Heart left ventricle (tissue), 13 donors: Measurements from ENCODE around the gene GPR137.

Experiments used
- POLR2A ChIP-seq, 2 donors: fragments of 450-650 bp; IDR thresholded peaks; one replicate each; pipeline ENCODE4 v1.6.1; 2017; ENCODE audit warnings: antibody characterized with exemption in 2 of 2, mild to moderate bottlenecking in 2 of 2, moderate library complexity in 2 of 2
- TF ChIP-seq, protein P1 (sequence below), 12 donors: fragments of 200-600 bp; sonication (generic) in 4 of 12; IDR thresholded peaks; one replicate each; pipeline versions ENCODE4 v1.5.0 to v1.8.0; 2018 to 2022; ENCODE audit warnings: antibody characterized with exemption in 12 of 12, mild to moderate bottlenecking in 5 of 12
- donor health status: ischemic (EF 13 %, LVEDD 7.1; RV severe dilation, severe dysfunction).
- donor health status: DM: no; HTN: yes; CAD: no.
- donor health status: DM: no; HTN: no; CAD: no.
- donor health status: ischemic (EF 25% LVEDD 6.9; RV normal size, moderate dysfunction).
- donor health status: ischemic (EF 25% LVEDD 5.7; RV mildly dilated, moderate dysfunction).
- donor health status: ischemic (EF 35%, LVEDD 5.7; RV mildly dilated, moderate dysfunction).
- donor health status: nonischemic (EF 11% LVEDD 7.7; RV severe dilation, severe dysfunction).
- donor health status: DM: yes; HTN: yes; CAD: no.
- donor health status: PGD.
- donor health status: ischemic (EF 29% LVEDD 5.4; RV normal size, mild dysfunction).
- donor health status: nonischemic (EF 23%, LVEDD 6.1; RV moderate dilation, normal function).

DNA sequence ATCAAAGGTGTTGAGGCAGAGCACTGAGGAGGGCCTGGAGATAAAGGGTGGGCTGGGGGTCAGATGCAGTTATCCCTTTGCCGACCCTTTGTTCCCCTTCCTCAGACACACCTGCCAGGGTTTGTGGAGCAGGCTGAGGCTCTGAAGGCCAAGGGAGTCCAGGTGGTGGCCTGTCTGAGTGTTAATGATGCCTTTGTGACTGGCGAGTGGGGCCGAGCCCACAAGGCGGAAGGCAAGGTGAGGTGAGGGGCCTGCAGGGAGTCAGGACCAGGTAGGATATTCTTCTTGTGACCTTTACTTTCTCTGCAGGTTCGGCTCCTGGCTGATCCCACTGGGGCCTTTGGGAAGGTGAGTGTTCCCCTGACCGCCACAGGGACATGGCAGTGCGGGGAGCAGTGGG, 34.9 kb downstream of the GPR137 start:
- TF ChIP-seq, protein P1, sequence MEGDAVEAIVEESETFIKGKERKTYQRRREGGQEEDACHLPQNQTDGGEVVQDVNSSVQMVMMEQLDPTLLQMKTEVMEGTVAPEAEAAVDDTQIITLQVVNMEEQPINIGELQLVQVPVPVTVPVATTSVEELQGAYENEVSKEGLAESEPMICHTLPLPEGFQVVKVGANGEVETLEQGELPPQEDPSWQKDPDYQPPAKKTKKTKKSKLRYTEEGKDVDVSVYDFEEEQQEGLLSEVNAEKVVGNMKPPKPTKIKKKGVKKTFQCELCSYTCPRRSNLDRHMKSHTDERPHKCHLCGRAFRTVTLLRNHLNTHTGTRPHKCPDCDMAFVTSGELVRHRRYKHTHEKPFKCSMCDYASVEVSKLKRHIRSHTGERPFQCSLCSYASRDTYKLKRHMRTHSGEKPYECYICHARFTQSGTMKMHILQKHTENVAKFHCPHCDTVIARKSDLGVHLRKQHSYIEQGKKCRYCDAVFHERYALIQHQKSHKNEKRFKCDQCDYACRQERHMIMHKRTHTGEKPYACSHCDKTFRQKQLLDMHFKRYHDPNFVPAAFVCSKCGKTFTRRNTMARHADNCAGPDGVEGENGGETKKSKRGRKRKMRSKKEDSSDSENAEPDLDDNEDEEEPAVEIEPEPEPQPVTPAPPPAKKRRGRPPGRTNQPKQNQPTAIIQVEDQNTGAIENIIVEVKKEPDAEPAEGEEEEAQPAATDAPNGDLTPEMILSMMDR (IDR thresholded peaks at IDR 0.05): no peak
- no peak for TF ChIP-seq POLR2A (IDR thresholded peaks at IDR 0.05)
